Measurements from ENCODE around the gene APLF. TPM values are rescaled to one million over a fixed set of nuclear protein-coding genes. Genes with fewer than 3 reads are reported as not detected.

The APLF gene
- total RNA-seq, 2 donors from 2014 or later, result 4.9 to 5.8 TPM

- Histone ChIP-seq H3K27ac (no peak overlapping the region), H3K27me3 (replicated peaks; ENCODE audit: insufficient read depth) (no peaks in the 10 kb centered on the region), H3K4me1 (ENCODE audit: control insufficient read depth in 1 of 2, low read depth in 2 of 2) (no peaks in the 10 kb centered on the region), H3K9me3 (no peaks in the 10 kb centered on the region), H3K4me3 (no peak overlapping the region), H3K36me3 (no peaks in the 10 kb centered on the region)
- DNase-seq (ENCODE audit: low spot score), result no peak
- TF ChIP-seq CTCF (IDR thresholded peaks at IDR 0.05), result no peak
- no peak for ATAC-seq (ENCODE audit: insufficient number of reproducible peaks, low FRiP score, low read depth)
Measured at GRCh38 chr2:68561372-68561771, 94.0 kb downstream of the APLF start.

GRCh38 chr2:68562934-68563333, 95.5 kb downstream of the APLF start:
- TF ChIP-seq CTCF (IDR thresholded peaks at IDR 0.05), result no peak
- no peaks in the 10 kb centered on the region for H3K9me3 ChIP-seq
- no peak overlapping the region for H3K4me3 ChIP-seq
- H3K27me3 ChIP-seq (replicated peaks; ENCODE audit: insufficient read depth), result no peaks in the 10 kb centered on the region
- ATAC-seq (ENCODE audit: insufficient number of reproducible peaks, low FRiP score, low read depth), result no peak
- H3K4me1 ChIP-seq (ENCODE audit: control insufficient read depth in 1 of 2, low read depth in 2 of 2), result no peaks in the 10 kb centered on the region
- no peak for DNase-seq (ENCODE audit: low spot score)
- no peak overlapping the region for H3K27ac ChIP-seq
- H3K36me3 ChIP-seq, result no peaks in the 10 kb centered on the region

GRCh38 chr2:68564426-68564825, 97.0 kb downstream of the APLF start:
- Histone ChIP-seq H3K27ac (no peak overlapping the region), H3K36me3 (no peaks in the 10 kb centered on the region), H3K9me3 (no peaks in the 10 kb centered on the region), H3K4me3 (no peak overlapping the region), H3K27me3 (replicated peaks; ENCODE audit: insufficient read depth) (no peaks in the 10 kb centered on the region), H3K4me1 (ENCODE audit: control insufficient read depth in 1 of 2, low read depth in 2 of 2) (no peaks in the 10 kb centered on the region)
- ATAC-seq (ENCODE audit: insufficient number of reproducible peaks, low FRiP score, low read depth) (no peak), DNase-seq (ENCODE audit: low spot score) (no peak)
- no peak for TF ChIP-seq CTCF (IDR thresholded peaks at IDR 0.05)

- Histone ChIP-seq H3K27ac (no peak overlapping the region), H3K4me3 (no peak overlapping the region), H3K4me1 (ENCODE audit: control insufficient read depth in 1 of 2, low read depth in 2 of 2) (no peaks in the 10 kb centered on the region), H3K27me3 (replicated peaks; ENCODE audit: insufficient read depth) (no peaks in the 10 kb centered on the region), H3K36me3 (no peaks in the 10 kb centered on the region), H3K9me3 (no peaks in the 10 kb centered on the region)
- no peak for DNase-seq (ENCODE audit: low spot score)
- no peak for TF ChIP-seq CTCF (IDR thresholded peaks at IDR 0.05)
- ATAC-seq (ENCODE audit: insufficient number of reproducible peaks, low FRiP score, low read depth), result no peak
Measured at GRCh38 chr2:68565273-68565672, 97.9 kb downstream of the APLF start.

GRCh38 chr2:68565858-68566257, 98.5 kb downstream of the APLF start:
- ATAC-seq (ENCODE audit: insufficient number of reproducible peaks, low FRiP score, low read depth), result no peak
- H3K9me3 ChIP-seq, result no peaks in the 10 kb centered on the region
- no peaks in the 10 kb centered on the region for H3K27me3 ChIP-seq (replicated peaks; ENCODE audit: insufficient read depth)
- TF ChIP-seq CTCF (IDR thresholded peaks at IDR 0.05), result no peak
- no peaks in the 10 kb centered on the region for H3K4me1 ChIP-seq (ENCODE audit: control insufficient read depth in 1 of 2, low read depth in 2 of 2)
- no peaks in the 10 kb centered on the region for H3K36me3 ChIP-seq
- no peak overlapping the region for H3K4me3 ChIP-seq
- DNase-seq (ENCODE audit: low spot score), result no peak
- no peak overlapping the region for H3K27ac ChIP-seq

Data from thoracic aorta (tissue), 2 donors.